ENCODE results near the gene NPR1. TPM values are rescaled to one million over a fixed set of nuclear protein-coding genes. Genes with fewer than 3 reads are reported as not detected.

NPR1 gene
- total and polyA plus RNA-seq, 2 of the 13 experiments (the other 11 are each of a cell fraction or from before 2014, with no cell fraction given): not detected

DNA sequence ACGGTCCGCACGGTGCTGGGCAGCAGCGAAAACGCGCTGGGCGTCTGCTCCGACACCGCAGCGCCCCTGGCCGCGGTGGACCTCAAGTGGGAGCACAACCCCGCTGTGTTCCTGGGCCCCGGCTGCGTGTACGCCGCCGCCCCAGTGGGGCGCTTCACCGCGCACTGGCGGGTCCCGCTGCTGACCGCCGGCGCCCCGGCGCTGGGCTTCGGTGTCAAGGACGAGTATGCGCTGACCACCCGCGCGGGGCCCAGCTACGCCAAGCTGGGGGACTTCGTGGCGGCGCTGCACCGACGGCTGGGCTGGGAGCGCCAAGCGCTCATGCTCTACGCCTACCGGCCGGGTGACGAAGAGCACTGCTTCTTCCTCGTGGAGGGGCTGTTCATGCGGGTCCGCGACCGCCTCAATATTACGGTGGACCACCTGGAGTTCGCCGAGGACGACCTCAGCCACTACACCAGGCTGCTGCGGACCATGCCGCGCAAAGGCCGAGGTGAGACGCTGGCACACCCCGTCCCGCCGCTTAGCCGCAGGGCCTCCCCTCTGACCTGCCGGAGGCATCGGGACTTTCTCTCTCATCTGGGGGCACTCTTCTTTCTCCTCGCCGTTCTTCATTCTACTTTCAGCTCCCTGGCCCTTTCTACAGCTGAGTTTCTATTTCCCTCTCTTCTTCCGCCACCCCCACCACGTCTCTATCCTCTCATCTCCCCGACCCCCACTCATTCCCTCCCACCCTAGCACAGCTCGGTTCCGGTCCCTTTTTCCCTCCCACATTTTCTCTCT, 1.0 kb downstream of the NPR1 start (continued):
- TF ChIP-seq ZNF12 (CRISPR knock-in tag; IDR thresholded peaks at IDR 0.05): no peak
- TF ChIP-seq RFXANK (CRISPR knock-in tag; IDR thresholded peaks at IDR 0.05): no peak
- peak; percentile 81; the same call in 1 of the 2 replicates for TF ChIP-seq THAP8 (CRISPR knock-in tag; IDR thresholded peaks at IDR 0.05; ENCODE audit: borderline replicate concordance)
- no peak for TF ChIP-seq ZNF562 (CRISPR knock-in tag; IDR thresholded peaks at IDR 0.05; ENCODE audit: borderline replicate concordance)
- TF ChIP-seq, protein P1, sequence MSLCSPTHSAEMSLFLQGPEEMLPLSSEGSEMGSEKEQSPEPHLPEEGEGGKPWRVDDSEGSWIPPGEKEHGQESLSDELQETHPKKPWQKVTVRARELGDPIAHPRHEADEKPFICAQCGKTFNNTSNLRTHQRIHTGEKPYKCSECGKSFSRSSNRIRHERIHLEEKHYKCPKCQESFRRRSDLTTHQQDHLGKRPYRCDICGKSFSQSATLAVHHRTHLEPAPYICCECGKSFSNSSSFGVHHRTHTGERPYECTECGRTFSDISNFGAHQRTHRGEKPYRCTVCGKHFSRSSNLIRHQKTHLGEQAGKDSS (CRISPR knock-in tag; IDR thresholded peaks at IDR 0.05; ENCODE audit: borderline replicate concordance, low read depth): 0 out of 2 replicates have a peak, but pooled peaks have one; percentile 21
- peak; percentile 3; the same call in 1 of the 2 replicates for TF ChIP-seq ZC3H13 (CRISPR knock-in tag; IDR thresholded peaks at IDR 0.05)
- no peak for TF ChIP-seq MED8 (CRISPR knock-in tag; IDR thresholded peaks at IDR 0.05; ENCODE audit: insufficient replicate concordance)
- no peak for TF ChIP-seq ZNF460 (CRISPR knock-in tag; IDR thresholded peaks at IDR 0.05; ENCODE audit: borderline replicate concordance)
- TF ChIP-seq TCF7 (IDR thresholded peaks at IDR 0.05; ENCODE audit: low read depth): no peak
- TF ChIP-seq MTA1 (CRISPR knock-in tag; IDR thresholded peaks at IDR 0.05; ENCODE audit: borderline replicate concordance): no peak
- TF ChIP-seq HES4 (CRISPR knock-in tag; IDR thresholded peaks at IDR 0.05; ENCODE audit: borderline replicate concordance): no peak
- TF ChIP-seq ZFP1 (CRISPR knock-in tag; IDR thresholded peaks at IDR 0.05): no peak
- TF ChIP-seq SMARCC2 (IDR thresholded peaks at IDR 0.05): no peak
- TF ChIP-seq ZNF616 (CRISPR knock-in tag; IDR thresholded peaks at IDR 0.05; ENCODE audit: low read depth): no peak
- no peak for TF ChIP-seq IKZF5 (CRISPR knock-in tag; IDR thresholded peaks at IDR 0.05)
- TF ChIP-seq ZNF607 (CRISPR knock-in tag; IDR thresholded peaks at IDR 0.05; ENCODE audit: borderline replicate concordance): 0 out of 2 replicates have a peak, but pooled peaks have one; percentile 30
- TF ChIP-seq, protein P2, sequence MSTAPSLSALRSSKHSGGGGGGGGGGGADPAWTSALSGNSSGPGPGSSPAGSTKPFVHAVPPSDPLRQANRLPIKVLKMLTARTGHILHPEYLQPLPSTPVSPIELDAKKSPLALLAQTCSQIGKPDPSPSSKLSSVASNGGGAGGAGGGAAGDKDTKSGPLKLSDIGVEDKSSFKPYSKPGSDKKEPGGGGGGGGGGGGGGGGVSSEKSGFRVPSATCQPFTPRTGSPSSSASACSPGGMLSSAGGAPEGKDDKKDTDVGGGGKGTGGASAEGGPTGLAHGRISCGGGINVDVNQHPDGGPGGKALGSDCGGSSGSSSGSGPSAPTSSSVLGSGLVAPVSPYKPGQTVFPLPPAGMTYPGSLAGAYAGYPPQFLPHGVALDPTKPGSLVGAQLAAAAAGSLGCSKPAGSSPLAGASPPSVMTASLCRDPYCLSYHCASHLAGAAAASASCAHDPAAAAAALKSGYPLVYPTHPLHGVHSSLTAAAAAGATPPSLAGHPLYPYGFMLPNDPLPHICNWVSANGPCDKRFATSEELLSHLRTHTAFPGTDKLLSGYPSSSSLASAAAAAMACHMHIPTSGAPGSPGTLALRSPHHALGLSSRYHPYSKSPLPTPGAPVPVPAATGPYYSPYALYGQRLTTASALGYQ (CRISPR knock-in tag; IDR thresholded peaks at IDR 0.05): 0 out of 2 replicates have a peak, but pooled peaks have one; percentile 29
- TF ChIP-seq ZNF44 (CRISPR knock-in tag; IDR thresholded peaks at IDR 0.05): 0 out of 2 replicates have a peak, but pooled peaks have one; percentile 42
- TF ChIP-seq, protein P3, sequence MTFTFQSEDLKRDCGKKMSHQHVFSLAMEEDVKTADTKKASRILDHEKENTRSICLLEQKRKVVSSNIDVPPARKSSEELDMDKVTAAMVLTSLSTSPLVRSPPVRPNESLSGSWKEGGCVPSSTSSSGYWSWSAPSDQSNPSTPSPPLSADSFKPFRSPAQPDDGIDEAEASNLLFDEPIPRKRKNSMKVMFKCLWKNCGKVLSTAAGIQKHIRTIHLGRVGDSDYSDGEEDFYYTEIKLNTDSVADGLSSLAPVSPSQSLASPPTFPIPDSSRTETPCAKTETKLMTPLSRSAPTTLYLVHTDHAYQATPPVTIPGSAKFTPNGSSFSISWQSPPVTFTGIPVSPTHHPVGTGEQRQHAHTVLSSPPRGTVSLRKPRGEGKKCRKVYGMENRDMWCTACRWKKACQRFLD (CRISPR knock-in tag; IDR thresholded peaks at IDR 0.05; ENCODE audit: borderline replicate concordance): no peak
- TF ChIP-seq ZNF121 (CRISPR knock-in tag; IDR thresholded peaks at IDR 0.05): no peak
- no peak for TF ChIP-seq ZNF549 (CRISPR knock-in tag; IDR thresholded peaks at IDR 0.05)
- TF ChIP-seq SMYD3 (CRISPR knock-in tag; IDR thresholded peaks at IDR 0.05): no peak
- no peak for TF ChIP-seq ELF1 (CRISPR knock-in tag; IDR thresholded peaks at IDR 0.05)
- TF ChIP-seq, protein P4, sequence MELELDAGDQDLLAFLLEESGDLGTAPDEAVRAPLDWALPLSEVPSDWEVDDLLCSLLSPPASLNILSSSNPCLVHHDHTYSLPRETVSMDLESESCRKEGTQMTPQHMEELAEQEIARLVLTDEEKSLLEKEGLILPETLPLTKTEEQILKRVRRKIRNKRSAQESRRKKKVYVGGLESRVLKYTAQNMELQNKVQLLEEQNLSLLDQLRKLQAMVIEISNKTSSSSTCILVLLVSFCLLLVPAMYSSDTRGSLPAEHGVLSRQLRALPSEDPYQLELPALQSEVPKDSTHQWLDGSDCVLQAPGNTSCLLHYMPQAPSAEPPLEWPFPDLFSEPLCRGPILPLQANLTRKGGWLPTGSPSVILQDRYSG (CRISPR knock-in tag; IDR thresholded peaks at IDR 0.05): peak; percentile 41; the same call in 1 of the 2 replicates

Data from HepG2 (cell line).